GM13977 (cell line): ENCODE measurements around the gene CDK1.

Source experiments
- DNase-seq: peaks from one replicate; pipeline ENCODE4 v3.0.0; 2012; ENCODE audit warnings: low spot score
- in situ Hi-C: fragments of 300-500 bp; cut with MboI; formaldehyde crosslinking; loops from one replicate; pipeline ENCODE4 v1.12.0; 2022; ENCODE audit warnings: low sequenced_read_pairs, low pct_unique_long_range_greater_than_20kb, mixed read lengths, inconsistent platforms; ENCODE audit not compliant: unreplicated experiment
- TF ChIP-seq, protein P1 (sequence below): IDR thresholded peaks from 2 replicates; pipeline ENCODE4 v1.5.1; 2012; ENCODE audit warnings: mild to moderate bottlenecking, control low read depth; ENCODE audit not compliant: insufficient read depth; ENCODE audit errors: extremely low read depth, missing control alignments

CDK1 gene

GRCh38 chr10:60788544-60788943 lies 10.3 kb downstream of the CDK1 start:
- TF ChIP-seq, protein P1, sequence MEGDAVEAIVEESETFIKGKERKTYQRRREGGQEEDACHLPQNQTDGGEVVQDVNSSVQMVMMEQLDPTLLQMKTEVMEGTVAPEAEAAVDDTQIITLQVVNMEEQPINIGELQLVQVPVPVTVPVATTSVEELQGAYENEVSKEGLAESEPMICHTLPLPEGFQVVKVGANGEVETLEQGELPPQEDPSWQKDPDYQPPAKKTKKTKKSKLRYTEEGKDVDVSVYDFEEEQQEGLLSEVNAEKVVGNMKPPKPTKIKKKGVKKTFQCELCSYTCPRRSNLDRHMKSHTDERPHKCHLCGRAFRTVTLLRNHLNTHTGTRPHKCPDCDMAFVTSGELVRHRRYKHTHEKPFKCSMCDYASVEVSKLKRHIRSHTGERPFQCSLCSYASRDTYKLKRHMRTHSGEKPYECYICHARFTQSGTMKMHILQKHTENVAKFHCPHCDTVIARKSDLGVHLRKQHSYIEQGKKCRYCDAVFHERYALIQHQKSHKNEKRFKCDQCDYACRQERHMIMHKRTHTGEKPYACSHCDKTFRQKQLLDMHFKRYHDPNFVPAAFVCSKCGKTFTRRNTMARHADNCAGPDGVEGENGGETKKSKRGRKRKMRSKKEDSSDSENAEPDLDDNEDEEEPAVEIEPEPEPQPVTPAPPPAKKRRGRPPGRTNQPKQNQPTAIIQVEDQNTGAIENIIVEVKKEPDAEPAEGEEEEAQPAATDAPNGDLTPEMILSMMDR: no peak
- no peak for DNase-seq
- in situ Hi-C loops: no loop called here

DNA sequence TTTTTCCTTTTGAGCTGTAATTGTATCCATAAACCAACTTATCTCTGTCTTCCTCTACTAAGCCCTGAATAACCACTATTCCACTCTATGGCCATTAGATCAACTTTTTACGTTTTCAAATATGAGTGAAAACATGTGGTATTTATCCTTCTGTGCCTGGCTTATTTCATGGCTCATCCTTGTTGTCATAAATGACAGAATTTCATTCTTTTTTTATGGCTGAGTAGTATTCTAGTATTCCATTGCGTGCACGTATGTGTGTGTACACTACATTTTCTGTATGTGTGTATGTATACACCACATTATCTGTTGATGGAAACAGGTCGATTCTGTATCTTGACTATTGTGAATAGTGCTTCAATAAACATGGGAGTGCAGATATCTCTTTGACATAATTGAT lies 11.1 kb downstream of the CDK1 start:
- in situ Hi-C loops: no loop called here
- DNase-seq: no peak

DNA sequence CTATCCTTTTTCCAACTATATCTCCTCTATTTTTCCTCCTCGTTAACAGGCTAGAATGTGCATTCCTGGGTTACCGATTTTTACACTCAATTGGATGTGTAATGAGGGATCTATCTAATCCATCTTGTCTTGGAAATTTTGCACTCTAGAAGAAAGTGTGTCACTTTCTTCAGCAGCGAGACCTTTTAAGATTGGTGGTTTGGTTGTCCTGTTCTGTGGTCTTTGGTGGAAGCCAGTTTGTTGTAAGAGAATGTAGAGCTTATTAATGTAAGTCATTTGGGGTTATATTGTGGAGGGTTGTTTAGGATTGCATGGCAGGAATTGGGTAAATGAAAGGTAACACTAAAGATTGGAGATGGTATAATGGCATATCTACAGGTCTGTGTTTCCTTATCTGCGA lies 16.7 kb downstream of the CDK1 start:
- TF ChIP-seq, protein P1: no peak
- DNase-seq: no peak
- in situ Hi-C loops: no loop called here

More for the DNA sequence above, 11.1 kb downstream of the CDK1 start:
- TF ChIP-seq, protein P1: no peak

- TF ChIP-seq, protein P1: no peak
- no peak for DNase-seq
- in situ Hi-C loops: no loop called here
Measured at GRCh38 chr10:60795465-60796202, 17.4 kb downstream of the CDK1 start.

DNA sequence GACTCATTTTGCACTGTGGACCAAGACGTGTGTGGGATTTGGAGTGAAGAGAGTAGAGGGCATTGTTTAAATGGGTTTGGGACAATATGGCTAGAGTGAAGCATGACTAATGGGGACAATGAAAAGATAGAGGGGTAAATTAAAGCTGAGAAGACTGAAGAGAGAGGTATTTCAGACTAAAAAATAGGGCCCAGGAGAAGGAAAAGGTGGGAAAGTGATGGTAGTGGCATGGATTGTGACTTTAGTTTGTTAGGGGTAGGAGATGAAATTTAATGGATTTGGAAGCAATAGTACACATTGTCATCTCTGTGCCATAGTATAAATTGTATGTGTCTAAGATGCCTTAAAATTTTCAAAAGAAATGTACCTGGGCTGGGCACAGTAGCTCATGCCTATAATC lies 18.2 kb downstream of the CDK1 start:
- TF ChIP-seq, protein P1: no peak
- in situ Hi-C loops: no loop called here
- DNase-seq: no peak

- DNase-seq: no peak
- TF ChIP-seq, protein P1: no peak
- in situ Hi-C loops: no loop called here
Measured at GRCh38 chr10:60797200-60797599, 18.9 kb downstream of the CDK1 start.
